CD4-positive, alpha-beta T cell treated with Interleukin-4 for 4 hours (primary cell): ENCODE results near the gene TEX51.

Experiments used
- DNase-seq: peaks from one replicate; pipeline ENCODE4 v3.0.0-alpha.2; 2020

The TEX51 gene

GRCh38 chr2:126893606-126894005 lies 5.1 kb upstream of the TEX51 start:
- DNase-seq, result no peak

- DNase-seq, result no peak
Observed at GRCh38 chr2:126894082-126894481, 4.6 kb upstream of the TEX51 start.

GRCh38 chr2:126894585-126895182 lies 4.0 kb upstream of the TEX51 start:
- DNase-seq, result no peak

- no peak for DNase-seq
Observed at GRCh38 chr2:126895336-126895735, 3.4 kb upstream of the TEX51 start.

GRCh38 chr2:126896471-126896870 lies 2.2 kb upstream of the TEX51 start:
- no peak for DNase-seq

- no peak for DNase-seq
Observed at GRCh38 chr2:126899616-126900185, 1.0 kb downstream of the TEX51 start.

- no peak for DNase-seq
Observed at GRCh38 chr2:126900646-126901319, 2.1 kb downstream of the TEX51 start.

- no peak for DNase-seq
Observed at GRCh38 chr2:126901459-126901858, 2.8 kb downstream of the TEX51 start.

- no peak for DNase-seq
Observed at GRCh38 chr2:126902152-126902835, 3.6 kb downstream of the TEX51 start.

GRCh38 chr2:126902859-126903258 lies 4.2 kb downstream of the TEX51 start:
- no peak for DNase-seq

- DNase-seq, result no peak
Observed at GRCh38 chr2:126905991-126906390, 7.3 kb downstream of the TEX51 start.

GRCh38 chr2:126906781-126907180 lies 8.1 kb downstream of the TEX51 start:
- no peak for DNase-seq

- no peak for DNase-seq
Observed at GRCh38 chr2:126907671-126908070, 9.0 kb downstream of the TEX51 start.

GRCh38 chr2:126908721-126909177 lies 10.1 kb downstream of the TEX51 start:
- DNase-seq, result no peak

- no peak for DNase-seq
Observed at GRCh38 chr2:126909366-126909765, 10.7 kb downstream of the TEX51 start.

GRCh38 chr2:126909781-126910180 lies 11.1 kb downstream of the TEX51 start:
- no peak for DNase-seq

- DNase-seq, result no peak
Observed at GRCh38 chr2:126910637-126911036, 11.9 kb downstream of the TEX51 start.

GRCh38 chr2:126911111-126911796 lies 12.6 kb downstream of the TEX51 start:
- DNase-seq, result no peak

- no peak for DNase-seq
Observed at GRCh38 chr2:126912201-126912600, 13.5 kb downstream of the TEX51 start.

- no peak for DNase-seq
Observed at GRCh38 chr2:126913329-126913728, 14.6 kb downstream of the TEX51 start.

GRCh38 chr2:126913881-126914615 lies 15.4 kb downstream of the TEX51 start:
- no peak for DNase-seq

GRCh38 chr2:126914811-126915500 lies 16.3 kb downstream of the TEX51 start:
- DNase-seq, result no peak
